ENCODE data around the gene KATNAL2. TPM values are rescaled to one million over a fixed set of nuclear protein-coding genes. Genes with fewer than 3 reads are reported as not detected.
A peak's percentile ranks its signal among the peaks of the same experiment; 100 is the strongest.
"Not testable (repeated sequence)": the region's sequence is repeated elsewhere in the genome, so short reads cannot be mapped to it uniquely, and the experiment has no call there.

The KATNAL2 gene
- total RNA-seq, 6 experiments from 2014 or later, result 0.38 to 0.92 (median 0.66) TPM

DNA sequence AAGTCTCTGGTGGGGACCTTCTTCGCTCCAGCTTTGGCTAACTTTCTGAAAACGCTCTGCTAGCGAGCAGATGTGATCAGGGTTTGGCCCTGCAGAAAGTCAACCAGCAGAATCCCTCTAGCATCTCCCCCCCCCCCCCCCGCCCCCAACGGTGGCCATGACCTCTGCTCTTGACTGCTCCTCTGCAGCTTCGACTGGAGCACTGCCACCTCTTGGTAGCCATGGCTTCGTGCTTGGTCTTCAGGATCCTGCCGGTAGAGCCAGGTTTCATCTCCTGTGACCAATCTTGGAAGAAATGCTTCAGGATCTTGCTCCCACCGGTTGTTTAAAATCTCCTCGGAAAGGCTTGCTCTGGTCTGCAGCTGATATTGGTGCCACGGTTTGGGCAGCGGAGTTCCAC is 113.5 kb downstream of the KATNAL2 start:
- H3K4me1 Mint-ChIP-seq (ENCODE audit: low read depth); H3K36me3 Mint-ChIP-seq (ENCODE audit: low read depth); DNase-seq; H3K4me3 Mint-ChIP-seq; H3K27ac Mint-ChIP-seq; H3K9me3 Mint-ChIP-seq: not testable (repeated sequence)
- H3K27me3 Mint-ChIP-seq (ENCODE audit: insufficient read depth), result peaks cover 16% of the 10 kb centered on the region

DNA sequence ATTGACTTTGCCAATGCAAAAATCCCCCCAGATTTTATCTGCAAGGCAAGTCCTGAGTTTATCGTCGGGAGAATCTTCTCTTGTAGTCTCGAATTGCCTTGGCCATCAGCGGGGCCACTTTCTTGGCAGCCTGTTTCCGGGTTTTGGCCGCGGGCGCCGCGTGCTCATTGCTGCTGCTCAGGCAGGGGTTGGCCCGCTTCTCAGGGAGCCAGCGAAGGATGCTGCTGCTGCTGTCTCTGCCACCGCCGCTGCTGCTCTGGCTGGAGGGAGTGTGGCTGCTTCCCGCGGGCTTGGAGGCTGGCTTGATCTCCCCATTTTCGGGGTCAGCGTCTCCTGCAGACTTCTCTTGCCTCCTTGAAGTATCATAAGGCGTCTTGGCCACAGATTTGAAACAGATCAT is 115.5 kb downstream of the KATNAL2 start:
- Mint-ChIP-seq H3K4me1 (ENCODE audit: low read depth) (no peaks in the 10 kb centered on the region), H3K27me3 (ENCODE audit: insufficient read depth) (peaks cover 16% of the 10 kb centered on the region), H3K4me3 (no peak overlapping the region), H3K27ac (no peak overlapping the region), H3K36me3 (ENCODE audit: low read depth) (no peaks in the 10 kb centered on the region; the same call in 1 of the 2 replicates), H3K9me3 (peaks cover 10% of the 10 kb centered on the region; the same call in 1 of the 2 replicates)
- no peak for DNase-seq
- TF ChIP-seq, protein P1, sequence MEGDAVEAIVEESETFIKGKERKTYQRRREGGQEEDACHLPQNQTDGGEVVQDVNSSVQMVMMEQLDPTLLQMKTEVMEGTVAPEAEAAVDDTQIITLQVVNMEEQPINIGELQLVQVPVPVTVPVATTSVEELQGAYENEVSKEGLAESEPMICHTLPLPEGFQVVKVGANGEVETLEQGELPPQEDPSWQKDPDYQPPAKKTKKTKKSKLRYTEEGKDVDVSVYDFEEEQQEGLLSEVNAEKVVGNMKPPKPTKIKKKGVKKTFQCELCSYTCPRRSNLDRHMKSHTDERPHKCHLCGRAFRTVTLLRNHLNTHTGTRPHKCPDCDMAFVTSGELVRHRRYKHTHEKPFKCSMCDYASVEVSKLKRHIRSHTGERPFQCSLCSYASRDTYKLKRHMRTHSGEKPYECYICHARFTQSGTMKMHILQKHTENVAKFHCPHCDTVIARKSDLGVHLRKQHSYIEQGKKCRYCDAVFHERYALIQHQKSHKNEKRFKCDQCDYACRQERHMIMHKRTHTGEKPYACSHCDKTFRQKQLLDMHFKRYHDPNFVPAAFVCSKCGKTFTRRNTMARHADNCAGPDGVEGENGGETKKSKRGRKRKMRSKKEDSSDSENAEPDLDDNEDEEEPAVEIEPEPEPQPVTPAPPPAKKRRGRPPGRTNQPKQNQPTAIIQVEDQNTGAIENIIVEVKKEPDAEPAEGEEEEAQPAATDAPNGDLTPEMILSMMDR (IDR thresholded peaks at IDR 0.05), result no peak

DNA sequence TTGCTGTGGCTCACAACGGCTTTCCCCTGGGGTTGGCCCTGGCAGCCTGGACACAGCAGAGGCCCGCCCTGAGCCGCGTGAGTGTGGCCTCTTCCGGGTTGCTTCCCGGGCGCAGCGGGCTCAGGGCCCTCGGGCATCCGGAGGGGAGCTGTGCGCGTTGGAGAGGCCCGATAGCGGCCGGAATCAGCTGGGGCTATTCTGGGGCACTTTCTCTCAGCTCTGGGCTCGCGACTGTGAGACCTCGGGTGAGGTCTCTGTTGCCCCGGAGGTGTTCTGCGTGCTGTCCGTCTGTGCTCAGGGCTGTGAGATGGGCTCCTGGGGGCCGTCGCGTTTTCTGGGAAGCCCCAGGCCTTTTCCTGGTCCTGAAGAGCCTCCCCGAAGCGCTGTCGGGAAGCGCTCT is 117.2 kb downstream of the KATNAL2 start:
- H3K4me3 Mint-ChIP-seq; H3K36me3 Mint-ChIP-seq (ENCODE audit: low read depth); H3K9me3 Mint-ChIP-seq; H3K27ac Mint-ChIP-seq; H3K4me1 Mint-ChIP-seq (ENCODE audit: low read depth); DNase-seq: not testable (repeated sequence)
- peaks cover 16% of the 10 kb centered on the region for H3K27me3 Mint-ChIP-seq (ENCODE audit: insufficient read depth)

DNA sequence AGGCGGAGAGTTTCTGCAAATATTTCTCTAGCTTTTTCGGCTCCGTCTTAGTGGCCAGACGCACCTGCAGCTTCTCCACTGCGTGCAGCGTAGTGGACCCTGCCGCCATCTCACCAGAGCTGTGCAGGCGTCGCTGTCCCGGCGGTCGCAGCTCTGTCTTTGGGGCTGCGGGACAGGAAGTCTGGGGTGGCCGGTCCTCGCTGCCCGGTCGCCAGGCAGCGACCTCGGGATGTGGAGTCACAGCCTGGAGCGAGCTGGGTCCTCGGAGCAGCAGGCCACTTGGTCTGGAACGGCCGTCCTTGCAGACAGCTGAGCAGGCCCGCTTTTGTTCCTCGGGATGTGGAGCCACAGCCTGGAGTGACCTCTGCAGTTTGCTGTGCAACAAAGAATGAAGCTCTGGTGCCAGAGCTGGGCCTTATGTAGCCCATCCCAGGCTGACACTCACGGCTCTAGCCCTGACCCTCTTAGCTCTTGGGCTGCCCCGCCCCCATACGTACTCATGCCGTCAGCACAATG is 117.8 kb downstream of the KATNAL2 start, which contains the start of gene ELOA2:
Gene ELOA2, minus strand, starts transcription at position 466 of the 516 bp plus-strand sequence. Its CDS starts 357 bp downstream, at position 109.
- Mint-ChIP-seq H3K36me3 (ENCODE audit: low read depth) (no peaks in the 10 kb centered on the region; the same call in 1 of the 2 replicates), H3K27me3 (ENCODE audit: insufficient read depth) (peaks cover 16% of the 10 kb centered on the region), H3K9me3 (peaks cover 10% of the 10 kb centered on the region; the same call in 1 of the 2 replicates), H3K4me1 (ENCODE audit: low read depth) (no peaks in the 10 kb centered on the region), H3K27ac (no peak within 1 kb of the TSS), H3K4me3 (no peak within 1 kb of the TSS)
- TF ChIP-seq, protein P1 (IDR thresholded peaks at IDR 0.05), result no peak
- DNase-seq, result no peak

DNA sequence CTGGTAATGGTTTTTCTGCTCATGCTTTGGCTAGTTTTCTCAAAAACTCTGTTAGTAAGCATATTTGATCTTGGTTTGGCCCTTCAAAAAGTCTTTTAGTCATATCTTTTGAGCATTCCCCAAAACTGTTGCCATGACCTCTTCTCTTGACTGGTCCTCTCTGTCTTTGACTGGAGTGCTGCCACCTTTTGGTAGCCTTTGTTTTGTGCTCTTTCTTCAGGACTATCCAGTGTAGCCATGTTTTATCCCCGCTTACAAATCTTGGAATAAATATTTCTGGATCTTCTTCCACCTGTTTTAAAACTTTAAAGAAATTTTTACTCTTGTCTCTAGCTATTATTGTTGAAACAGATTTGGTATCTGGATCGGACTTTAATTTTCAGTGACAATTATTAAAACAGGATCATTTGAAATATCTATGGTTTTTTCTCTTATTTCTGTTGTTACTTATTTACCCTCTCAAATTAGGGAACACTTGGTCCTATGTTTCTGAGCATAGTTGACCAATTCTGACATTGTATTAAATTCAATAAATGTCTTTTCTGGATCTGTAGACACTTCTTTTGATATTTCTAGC is 119.0 kb downstream of the KATNAL2 start:
- Mint-ChIP-seq H3K4me1 (ENCODE audit: low read depth) (no peaks in the 10 kb centered on the region), H3K27ac (no peak overlapping the region), H3K27me3 (ENCODE audit: insufficient read depth) (peaks cover 16% of the 10 kb centered on the region), H3K36me3 (ENCODE audit: low read depth) (no peaks in the 10 kb centered on the region; the same call in 1 of the 2 replicates), H3K4me3 (no peak overlapping the region), H3K9me3 (peaks cover 6% of the 10 kb centered on the region; the same call in 1 of the 2 replicates)
- TF ChIP-seq, protein P1 (IDR thresholded peaks at IDR 0.05), result peak; percentile 78
- DNase-seq, result peak; percentile 38

DNA sequence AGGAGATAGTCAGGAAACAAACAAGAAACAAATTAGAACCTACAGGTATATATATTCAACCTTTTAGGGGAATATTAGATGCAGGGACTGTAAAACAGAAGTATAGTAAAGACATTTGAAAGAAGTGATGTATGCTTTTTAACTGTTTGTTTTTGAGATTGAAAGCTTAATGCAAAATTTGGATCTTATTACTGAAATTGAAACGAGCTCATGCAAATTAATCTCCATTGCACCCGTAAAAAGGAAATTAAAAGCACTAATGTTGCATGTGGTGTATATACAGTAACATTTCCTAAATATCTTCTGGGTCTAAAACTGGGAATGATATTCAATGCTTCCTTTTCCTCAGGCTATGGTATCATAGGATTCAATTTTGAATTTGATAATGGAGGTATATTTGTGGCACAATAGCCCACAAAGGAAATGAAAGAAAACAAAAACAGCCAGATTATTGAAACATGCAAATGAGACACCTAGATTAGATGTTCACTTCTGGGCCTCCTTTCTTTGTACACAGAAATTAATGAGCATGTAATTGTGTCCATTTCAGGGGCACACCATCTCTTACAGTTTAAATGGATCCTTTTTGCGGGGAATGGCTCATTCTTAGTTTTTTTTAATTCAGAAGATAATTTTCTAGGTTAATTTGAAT is 119.7 kb downstream of the KATNAL2 start:
- Mint-ChIP-seq H3K9me3 (no peaks in the 10 kb centered on the region), H3K27me3 (ENCODE audit: insufficient read depth) (peaks cover 12% of the 10 kb centered on the region), H3K36me3 (ENCODE audit: low read depth) (no peaks in the 10 kb centered on the region; the same call in 1 of the 2 replicates), H3K4me3 (no peak overlapping the region), H3K27ac (no peak overlapping the region), H3K4me1 (ENCODE audit: low read depth) (no peaks in the 10 kb centered on the region)
- TF ChIP-seq, protein P1 (IDR thresholded peaks at IDR 0.05), result no peak
- DNase-seq, result no peak
